ENCODE results near the gene CDPF1.

Gene CDPF1

DNA sequence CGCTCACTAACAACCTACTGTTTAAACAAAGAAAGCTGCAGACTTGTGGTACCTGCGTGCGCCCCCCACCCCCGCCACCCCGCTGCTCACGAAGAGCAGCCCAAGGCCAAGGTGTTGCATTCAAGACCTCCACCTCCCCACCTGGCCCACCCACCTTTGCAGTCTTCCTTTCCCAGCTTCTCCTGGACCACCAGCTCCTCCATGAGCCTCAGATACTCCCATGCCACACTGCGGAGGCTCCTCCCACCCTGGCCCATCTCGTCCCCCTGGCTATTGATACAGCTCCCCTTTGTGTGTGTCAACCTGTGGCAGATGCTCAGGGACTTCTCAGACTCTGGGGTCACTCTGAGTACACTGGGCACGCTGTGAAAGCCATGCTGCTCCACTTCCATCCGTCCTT is 3.9 kb downstream of the CDPF1 start:
- H3K27ac ChIP-seq: no peak overlapping the region
- TF ChIP-seq, protein P1, sequence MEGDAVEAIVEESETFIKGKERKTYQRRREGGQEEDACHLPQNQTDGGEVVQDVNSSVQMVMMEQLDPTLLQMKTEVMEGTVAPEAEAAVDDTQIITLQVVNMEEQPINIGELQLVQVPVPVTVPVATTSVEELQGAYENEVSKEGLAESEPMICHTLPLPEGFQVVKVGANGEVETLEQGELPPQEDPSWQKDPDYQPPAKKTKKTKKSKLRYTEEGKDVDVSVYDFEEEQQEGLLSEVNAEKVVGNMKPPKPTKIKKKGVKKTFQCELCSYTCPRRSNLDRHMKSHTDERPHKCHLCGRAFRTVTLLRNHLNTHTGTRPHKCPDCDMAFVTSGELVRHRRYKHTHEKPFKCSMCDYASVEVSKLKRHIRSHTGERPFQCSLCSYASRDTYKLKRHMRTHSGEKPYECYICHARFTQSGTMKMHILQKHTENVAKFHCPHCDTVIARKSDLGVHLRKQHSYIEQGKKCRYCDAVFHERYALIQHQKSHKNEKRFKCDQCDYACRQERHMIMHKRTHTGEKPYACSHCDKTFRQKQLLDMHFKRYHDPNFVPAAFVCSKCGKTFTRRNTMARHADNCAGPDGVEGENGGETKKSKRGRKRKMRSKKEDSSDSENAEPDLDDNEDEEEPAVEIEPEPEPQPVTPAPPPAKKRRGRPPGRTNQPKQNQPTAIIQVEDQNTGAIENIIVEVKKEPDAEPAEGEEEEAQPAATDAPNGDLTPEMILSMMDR (IDR thresholded peaks at IDR 0.05): no peak
- TF ChIP-seq ZFX (IDR thresholded peaks at IDR 0.05; ENCODE audit: borderline replicate concordance): no peak

DNA sequence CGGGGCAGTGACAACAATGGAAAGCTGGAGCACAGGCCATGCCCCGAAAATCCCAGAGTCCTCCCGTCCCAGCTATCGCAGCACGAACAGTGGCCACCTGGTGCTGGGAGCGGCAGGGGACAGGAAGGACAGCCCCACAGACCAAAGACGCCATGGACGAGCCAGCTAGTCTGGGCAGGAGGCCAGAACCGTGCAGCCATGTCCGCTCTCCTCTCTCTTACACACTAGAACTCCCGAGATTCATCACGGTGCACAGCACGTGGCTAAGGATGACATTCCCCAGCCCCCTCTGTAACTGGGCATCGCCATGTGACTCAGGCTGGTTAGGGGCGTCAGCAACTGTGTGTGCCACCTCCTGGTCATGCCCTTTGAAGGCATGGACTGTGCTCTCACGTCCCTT is 4.6 kb downstream of the CDPF1 start:
- TF ChIP-seq, protein P1 (IDR thresholded peaks at IDR 0.05): no peak
- no peak for TF ChIP-seq ZFX (IDR thresholded peaks at IDR 0.05; ENCODE audit: borderline replicate concordance)
- H3K27ac ChIP-seq: no peak overlapping the region

DNA sequence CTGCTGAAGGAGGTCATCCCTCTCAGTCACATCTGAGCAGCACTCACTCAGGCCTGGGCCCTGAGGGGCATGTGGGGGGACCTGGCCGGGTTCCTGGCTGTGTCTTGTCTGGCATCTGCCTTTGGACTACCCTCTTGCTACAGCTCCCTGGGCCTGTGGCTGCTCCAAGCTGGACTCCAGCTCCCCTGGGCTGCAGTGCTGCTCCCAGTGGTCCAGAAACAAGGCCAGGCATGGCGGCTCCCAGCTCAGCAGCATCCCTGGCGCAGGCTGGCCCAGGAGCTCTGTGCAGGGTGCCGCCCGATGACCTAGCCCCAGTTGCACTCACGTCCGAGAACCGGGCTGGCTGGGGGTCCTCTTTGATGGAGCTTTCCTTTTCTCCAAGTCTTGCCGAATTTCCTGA is 5.3 kb downstream of the CDPF1 start:
- no peak for TF ChIP-seq ZFX (IDR thresholded peaks at IDR 0.05; ENCODE audit: borderline replicate concordance)
- TF ChIP-seq, protein P1 (IDR thresholded peaks at IDR 0.05): no peak
- H3K27ac ChIP-seq: no peak overlapping the region

DNA sequence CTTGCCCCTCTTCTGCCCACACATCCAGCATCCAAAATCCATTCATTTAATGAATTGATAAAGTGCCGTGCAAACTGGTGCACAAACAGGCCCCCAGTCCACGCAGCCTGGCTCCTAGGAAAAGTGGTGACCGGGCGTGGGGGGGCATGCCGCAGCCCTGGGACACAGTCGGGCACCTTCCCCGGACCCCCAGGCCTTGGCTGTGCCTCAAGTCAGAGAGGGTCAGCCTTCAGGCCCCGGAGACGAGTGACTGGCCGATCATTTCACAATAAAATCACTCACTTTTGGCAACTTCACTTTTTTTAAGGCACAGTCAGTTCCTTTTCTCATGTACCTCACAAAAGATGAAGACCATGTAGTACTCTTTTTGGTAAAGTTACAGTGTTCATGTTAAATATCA is 8.0 kb downstream of the CDPF1 start:
- TF ChIP-seq, protein P1 (IDR thresholded peaks at IDR 0.05): no peak
- no peak for TF ChIP-seq ZFX (IDR thresholded peaks at IDR 0.05; ENCODE audit: borderline replicate concordance)

DNA sequence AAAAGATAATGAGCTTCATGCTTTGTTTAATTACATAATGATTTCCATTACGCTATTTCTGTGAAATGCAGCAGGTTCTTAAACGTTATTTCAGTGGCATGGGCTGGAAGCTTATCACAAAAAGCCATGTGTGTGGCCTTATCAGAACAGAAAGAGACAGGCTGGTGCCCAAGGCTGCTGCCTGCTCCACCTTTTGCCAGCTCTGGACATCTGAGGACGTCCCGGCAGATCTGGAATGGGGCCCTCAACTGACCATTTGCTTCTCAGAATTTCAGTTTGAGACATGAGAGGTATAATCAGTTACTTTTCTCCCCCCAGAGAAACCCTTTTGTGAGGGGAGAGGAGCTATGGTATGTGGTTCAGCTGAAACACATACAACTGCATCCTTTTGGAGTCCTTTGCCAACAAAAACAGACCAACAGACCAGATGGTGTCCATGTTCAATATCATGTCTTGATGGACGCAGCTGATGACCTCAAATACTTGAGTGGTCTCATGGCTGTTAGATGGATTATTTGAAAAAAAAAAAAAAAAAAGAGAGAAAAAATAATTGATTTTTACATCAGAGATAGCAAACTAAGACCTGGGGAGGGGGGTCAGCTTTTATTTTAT is 8.6 kb downstream of the CDPF1 start:
- no peak overlapping the region for H3K27ac ChIP-seq
- no peak for TF ChIP-seq ZFX (IDR thresholded peaks at IDR 0.05; ENCODE audit: borderline replicate concordance)
- TF ChIP-seq, protein P1 (IDR thresholded peaks at IDR 0.05): no peak

More for the DNA sequence above, 8.0 kb downstream of the CDPF1 start:
- H3K27ac ChIP-seq: no peak overlapping the region

DNA sequence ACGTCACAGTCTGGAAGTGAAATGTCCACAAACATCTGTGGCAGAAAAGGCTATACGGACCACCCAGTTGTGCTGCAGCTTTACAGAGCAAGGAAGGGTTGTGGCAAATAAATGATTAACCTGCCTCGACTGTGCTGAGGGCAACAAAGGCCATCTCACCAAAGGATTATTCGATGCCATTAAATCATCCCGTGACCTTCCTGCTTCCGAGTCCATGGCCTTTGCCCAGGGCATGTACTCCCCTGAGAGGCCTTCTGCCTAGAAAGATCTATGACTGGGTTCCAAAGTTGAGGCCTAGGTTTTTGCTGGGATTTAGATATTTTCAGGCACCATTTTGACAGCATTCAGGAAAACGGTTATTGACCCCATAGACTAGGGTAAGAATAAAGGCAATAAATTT is 9.2 kb downstream of the CDPF1 start:
- H3K27ac ChIP-seq: no peak overlapping the region
- TF ChIP-seq, protein P1 (IDR thresholded peaks at IDR 0.05): no peak
- TF ChIP-seq ZFX (IDR thresholded peaks at IDR 0.05; ENCODE audit: borderline replicate concordance): no peak

DNA sequence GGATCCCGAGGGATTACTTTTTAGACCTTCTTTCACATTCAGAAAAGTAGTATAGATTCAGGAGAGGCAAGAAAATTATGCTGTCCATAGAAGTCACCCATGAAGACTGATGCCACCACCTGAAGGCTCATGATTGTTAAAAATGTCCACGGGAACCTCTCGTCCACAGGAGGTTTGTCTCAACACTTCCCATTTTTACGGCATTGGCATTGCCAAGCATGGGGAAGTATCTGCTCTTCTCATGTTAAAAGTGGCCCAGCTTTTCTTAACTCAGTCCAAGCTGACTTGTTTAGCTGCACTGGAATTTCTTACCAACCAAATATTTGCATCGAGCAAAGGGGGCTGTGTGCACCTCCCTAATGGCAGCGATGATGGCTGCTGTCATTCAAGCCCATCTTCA is 9.6 kb downstream of the CDPF1 start:
- no peak for TF ChIP-seq ZFX (IDR thresholded peaks at IDR 0.05; ENCODE audit: borderline replicate concordance)
- TF ChIP-seq, protein P1 (IDR thresholded peaks at IDR 0.05): no peak
- no peak overlapping the region for H3K27ac ChIP-seq

Data from 22Rv1 (cell line).